CD4-positive, alpha-beta T cell treated with Interleukin-17A for 1 hour (primary cell): ENCODE data around the gene KMT2E.
A peak's percentile ranks its signal among the peaks of the same experiment; 100 is the strongest.

ENCODE experiments used
- DNase-seq: peaks from one replicate; pipeline ENCODE4 v3.0.0-alpha.2; 2020

The KMT2E gene

DNA sequence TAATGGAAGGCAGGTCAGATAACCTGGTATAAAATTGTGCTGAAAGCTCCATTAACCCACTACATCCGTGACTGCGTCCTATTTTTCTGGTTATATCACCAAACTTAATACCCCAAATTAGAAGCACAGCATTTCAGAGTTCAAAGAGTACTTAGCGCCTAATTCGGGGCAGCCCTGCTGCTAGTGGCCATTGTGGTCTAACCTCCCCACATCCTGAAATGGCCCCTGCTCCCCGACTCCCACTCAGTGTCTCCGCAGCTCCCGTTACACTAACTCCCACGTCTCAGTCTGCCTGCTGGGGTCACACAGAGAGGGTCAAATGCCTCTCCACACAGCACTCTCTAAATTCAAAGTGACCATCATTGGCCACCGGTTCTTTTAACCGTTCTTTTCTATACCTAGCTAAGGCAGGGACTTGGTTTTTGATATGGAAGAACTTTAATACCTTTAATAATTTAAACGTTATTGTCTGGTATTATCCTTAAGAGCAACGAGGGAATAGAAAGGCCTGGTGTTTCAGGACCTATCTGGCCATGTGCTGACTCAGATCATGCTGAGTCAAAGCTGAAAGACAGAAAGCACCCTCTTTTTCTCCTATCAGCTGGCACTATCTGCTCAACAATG lies 117.1 kb downstream of the KMT2E start:
- no peak for DNase-seq

DNA sequence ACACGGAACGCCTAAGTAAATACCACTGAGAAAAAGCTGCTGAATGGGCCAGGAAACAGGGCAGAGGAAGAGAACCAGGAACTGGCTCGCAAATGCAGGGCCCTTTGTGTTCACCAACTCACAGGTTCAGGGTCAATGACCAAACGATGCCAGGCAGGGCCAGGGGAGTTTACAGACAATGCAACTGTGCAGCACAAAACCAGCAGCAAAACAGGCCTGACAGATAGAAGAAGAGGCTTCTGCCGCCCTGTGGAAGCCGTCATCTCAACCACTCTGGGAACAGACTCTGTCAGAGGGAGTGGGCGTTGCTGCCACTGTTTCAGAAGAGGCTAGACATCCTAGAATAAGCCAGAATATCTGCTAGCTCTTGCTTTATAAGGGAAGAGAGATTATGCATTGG lies 117.9 kb downstream of the KMT2E start:
- no peak for DNase-seq

DNA sequence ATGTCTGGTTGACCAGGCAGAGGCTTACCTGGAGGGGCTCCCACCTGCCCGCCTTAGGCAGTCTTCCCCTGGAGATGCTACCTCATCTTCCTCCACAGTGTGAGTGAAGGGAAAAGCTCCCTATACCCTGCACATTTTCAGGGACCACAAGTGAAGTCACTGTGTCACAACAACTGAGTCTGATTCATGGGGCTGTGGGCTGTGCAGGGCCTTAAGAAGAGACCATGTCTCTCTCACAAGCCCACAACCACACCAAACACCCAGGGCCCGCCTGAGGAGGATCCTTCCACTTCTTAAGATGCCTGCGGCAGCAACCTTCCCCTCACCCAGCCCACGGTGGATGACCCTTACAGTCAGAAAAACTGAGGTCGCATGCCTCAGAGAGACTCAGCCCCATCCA lies 118.3 kb downstream of the KMT2E start:
- DNase-seq: no peak

- DNase-seq: no peak
Measured at GRCh38 chr7:105132835-105133234, 118.8 kb downstream of the KMT2E start.

DNA sequence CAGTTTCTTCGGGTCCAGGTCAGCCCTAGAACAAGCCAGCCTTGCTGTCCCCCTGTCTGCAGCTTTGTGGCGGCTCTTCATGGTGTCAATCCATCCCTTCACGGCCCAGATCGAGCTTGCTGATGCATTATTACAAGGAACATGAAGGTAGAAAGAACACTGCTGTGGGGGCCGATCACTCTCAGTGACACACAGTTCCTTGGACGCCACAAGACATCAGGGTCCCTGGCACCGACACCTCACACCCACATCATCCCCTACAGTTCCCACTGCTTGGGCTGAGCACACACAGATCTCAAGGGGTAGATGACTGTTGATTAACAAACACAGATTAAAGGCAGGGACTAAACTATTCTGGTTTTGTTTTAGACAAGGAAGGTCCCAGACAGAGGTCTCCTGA lies 119.4 kb downstream of the KMT2E start:
- DNase-seq: no peak

- no peak for DNase-seq
Measured at GRCh38 chr7:105133986-105134655, 120.1 kb downstream of the KMT2E start.

DNA sequence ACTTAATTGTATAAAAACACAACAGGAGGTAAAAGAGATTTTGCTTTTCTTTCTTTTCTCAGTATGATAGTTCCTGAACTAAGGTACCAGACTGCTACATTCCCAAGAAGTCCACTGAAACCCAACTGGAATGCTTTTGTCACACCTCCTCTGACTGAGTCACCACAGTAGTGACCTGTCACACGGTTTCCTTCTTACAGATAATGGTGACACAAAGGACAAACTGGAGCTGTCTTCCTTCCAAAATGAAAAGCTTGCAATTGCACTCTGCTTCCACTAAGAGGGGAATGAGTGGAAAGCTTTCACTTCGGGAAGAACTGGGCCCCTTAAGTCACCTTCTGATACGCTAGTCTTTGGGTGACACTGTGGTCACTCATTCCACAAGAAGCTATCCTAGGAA lies 122.2 kb downstream of the KMT2E start:
- DNase-seq: no peak

DNA sequence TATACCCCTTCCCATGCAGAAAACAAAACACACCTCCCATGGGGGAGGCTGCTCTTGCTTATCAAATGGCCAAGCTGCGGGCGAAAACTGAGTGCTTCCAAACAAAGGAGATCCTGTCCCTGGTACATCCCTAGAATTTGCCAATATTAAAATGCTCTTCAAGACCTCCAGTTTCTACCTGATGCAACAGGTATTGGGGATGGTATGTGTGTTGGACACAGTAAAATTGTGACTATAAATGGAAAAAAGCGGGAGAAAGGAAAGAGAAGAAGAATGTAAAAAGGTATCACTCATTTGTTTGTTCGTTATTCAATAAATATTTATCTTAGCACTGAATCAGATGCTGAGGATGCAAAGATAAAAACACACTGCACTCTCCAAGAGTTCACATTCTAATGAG lies 123.9 kb downstream of the KMT2E start:
- no peak for DNase-seq

GRCh38 chr7:105139381-105139780 lies 125.4 kb downstream of the KMT2E start:
- no peak for DNase-seq

DNA sequence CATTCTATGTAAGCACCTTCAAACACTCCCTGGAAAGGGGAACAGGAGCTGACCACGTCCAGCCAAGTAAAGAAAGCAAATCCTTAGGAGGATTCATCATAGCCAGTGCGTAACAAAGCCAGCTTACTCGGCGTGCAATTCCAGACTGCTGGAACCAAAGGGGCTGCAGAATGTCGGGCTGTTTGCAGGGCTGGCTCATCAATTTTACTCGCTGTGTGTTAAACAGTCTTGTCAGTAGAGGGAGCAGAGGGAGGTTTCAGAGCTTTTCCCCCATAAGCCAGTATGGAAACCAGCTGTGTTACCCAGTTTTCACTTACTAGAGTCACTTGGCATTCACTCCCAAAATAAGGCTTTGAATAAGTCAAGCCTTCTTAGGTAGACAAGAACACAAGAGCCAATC lies 127.1 kb downstream of the KMT2E start:
- peak; percentile 17 for DNase-seq

DNA sequence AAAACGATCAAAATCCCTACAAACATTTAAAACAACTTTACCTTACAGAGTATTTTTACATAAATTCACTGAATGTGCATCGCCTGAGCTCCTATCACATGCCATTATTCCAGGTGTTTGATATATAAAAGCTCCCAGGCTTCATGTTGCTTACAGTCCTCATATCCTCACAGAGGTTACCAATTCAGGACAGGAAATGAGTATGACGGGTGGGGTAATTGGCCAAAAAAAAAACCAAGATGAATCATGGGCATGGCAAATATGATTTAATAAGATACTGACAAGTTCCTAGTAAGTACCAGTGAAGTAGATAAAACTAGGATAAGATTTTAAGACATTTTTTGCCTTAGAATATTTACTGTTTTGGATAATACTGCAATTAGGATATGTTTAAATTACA lies 135.8 kb downstream of the KMT2E start:
- DNase-seq: no peak

DNA sequence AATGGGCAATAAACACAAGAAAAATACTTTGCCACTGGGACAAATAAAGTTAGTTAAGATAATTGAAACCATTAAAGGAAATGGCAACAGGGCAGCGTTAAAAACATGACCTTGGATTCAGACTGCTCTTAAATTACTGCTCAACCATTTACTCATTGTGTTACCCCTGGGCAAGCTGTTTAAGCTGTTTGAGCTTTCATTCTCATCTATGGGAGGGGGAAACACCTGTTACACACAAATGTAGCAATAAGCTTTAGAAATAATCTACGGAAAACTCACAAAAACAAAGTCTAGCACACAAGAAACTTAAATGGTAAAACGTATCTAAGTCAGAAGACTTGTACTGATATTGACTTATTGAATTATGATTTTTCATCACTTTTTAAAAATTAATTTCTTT lies 137.1 kb downstream of the KMT2E start:
- no peak for DNase-seq

DNA sequence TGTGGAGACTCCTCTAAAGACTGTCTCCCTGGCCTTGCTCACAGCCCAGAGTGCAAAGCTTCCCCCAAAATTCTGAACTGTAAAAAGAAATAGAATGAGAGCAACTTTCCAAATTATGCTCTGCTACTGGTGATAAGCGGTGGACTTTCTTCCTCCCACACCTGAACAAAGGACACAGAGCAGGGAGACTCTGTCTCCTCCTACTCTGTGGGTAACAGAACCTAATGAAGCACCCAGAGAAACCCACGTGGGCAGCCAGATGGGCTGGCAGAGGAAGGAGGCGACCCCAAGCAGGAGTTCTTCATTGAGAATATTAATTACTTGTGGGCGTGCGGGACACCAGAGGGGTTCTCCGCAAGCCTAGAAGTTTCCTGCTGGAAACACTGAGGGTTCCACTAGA lies 139.5 kb downstream of the KMT2E start:
- DNase-seq: no peak

DNA sequence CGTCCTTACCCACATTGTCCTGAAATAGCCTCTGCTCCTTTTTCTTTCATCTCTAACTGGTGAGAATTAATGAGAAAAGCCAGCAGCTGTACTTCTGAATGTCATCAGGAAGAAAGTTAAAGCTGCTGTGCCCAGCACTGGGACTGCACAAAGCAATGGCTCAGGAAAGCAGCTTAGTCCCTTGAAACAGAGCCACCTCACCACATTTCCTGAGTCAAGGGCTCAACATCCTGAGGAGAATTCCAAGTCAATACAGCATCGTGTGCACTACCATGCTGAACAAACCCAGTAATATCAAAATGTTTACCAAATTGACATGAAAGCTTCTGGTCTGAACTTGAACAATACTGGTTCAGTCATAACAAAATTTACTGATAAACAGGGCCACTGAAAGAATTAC lies 140.1 kb downstream of the KMT2E start:
- DNase-seq: no peak

- no peak for DNase-seq
Measured at GRCh38 chr7:105156731-105157130, 142.7 kb downstream of the KMT2E start.

DNA sequence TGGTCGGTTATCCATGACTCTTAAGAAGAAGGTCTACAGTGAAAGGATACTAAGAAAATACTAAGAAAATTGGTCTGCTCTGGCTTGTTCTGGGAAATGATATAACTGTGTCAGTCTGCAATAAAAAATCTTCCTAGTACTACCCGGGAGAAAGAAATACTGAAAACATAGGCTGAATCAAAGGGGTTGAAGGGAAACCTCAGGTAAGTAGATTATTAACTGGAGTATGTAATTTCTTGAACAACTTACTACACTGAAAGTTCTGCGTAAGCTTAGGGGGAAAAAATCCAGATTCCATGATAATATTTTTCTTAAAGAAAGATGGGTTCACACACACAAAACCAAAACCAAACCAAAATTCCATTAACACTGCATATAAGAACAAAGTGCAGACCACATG lies 143.3 kb downstream of the KMT2E start:
- no peak for DNase-seq

- no peak for DNase-seq
Measured at GRCh38 chr7:105161366-105161765, 147.4 kb downstream of the KMT2E start.
